PC-3 (cell line): ENCODE data around the gene CEPT1. TPM values are rescaled to one million over a fixed set of nuclear protein-coding genes. Genes with fewer than 3 reads are reported as not detected.

ENCODE experiments used
- ATAC-seq: fragments of 200-7000 bp; cut with Tn5 transposase; 2 replicates; pipeline ENCODE4 v1.9.1; 2020; ENCODE audit warnings: mild to moderate bottlenecking, moderate library complexity
- BruUV-seq: library from RNA; stranded (reverse); fragments of 400-500 nt; replicated peaks from 2 replicates; lab custom pipeline; 2021; lab: Mats Ljungman, UMichigan
- CTCF ChIA-PET: fragments of 300-600 bp; sonication (Branson Sonifier 250); formaldehyde crosslinking; loops from one replicate; lab custom pipeline; 2022; ENCODE audit warnings: antibody characterized with exemption; lab: Charles Lee
- POLR2A ChIA-PET: fragments of 300-600 bp; sonication (Branson Sonifier 250); formaldehyde crosslinking; loops from one replicate; lab custom pipeline; 2022; ENCODE audit warnings: antibody characterized with exemption; ENCODE audit not compliant: unreplicated experiment; lab: Charles Lee
- DNase-seq: peaks from one replicate; pipeline ENCODE4 v3.0.0-alpha.2; 2015
- H2AFZ ChIP-seq: fragments of 300-600 bp; sonication (generic); 2 replicates; pipeline ENCODE4 v1.6.0; 2016; ENCODE audit warnings: antibody characterized with exemption, low read length
- H3F3A ChIP-seq: fragments of 300-600 bp; sonication (generic); one replicate; pipeline ENCODE4 v1.6.0; 2017; ENCODE audit warnings: antibody characterized with exemption, low read length, control low read depth, mild to moderate bottlenecking; ENCODE audit not compliant: unreplicated experiment
- H3K27ac ChIP-seq: fragments of 300-600 bp; sonication (generic); 2 replicates; pipeline ENCODE4 v1.5.1; 2016; ENCODE audit warnings: mild to moderate bottlenecking, low read length
- H3K27me3 ChIP-seq: fragments of 300-600 bp; sonication (generic); 2 replicates; pipeline ENCODE4 v1.6.1; 2016; ENCODE audit warnings: low read length, mixed read lengths
- H3K36me3 ChIP-seq: fragments of 300-600 bp; sonication (generic); 2 replicates; pipeline ENCODE4 v1.6.1; 2016; ENCODE audit warnings: low read depth, mixed run types, low read length, mixed read lengths
- H3K4me1 ChIP-seq: fragments of 300-600 bp; sonication (generic); 2 replicates; pipeline ENCODE4 v1.5.1; 2016; ENCODE audit warnings: low read length; ENCODE audit not compliant: insufficient read depth
- H3K4me2 ChIP-seq: fragments of 300-600 bp; sonication (generic); 2 replicates; pipeline ENCODE4 v1.6.0; 2016; ENCODE audit warnings: low read length
- H3K4me3 ChIP-seq: fragments of 300-600 bp; sonication (generic); 2 replicates; pipeline ENCODE4 v1.5.1; 2016; ENCODE audit warnings: mild to moderate bottlenecking, low read length, mixed read lengths
- H3K79me2 ChIP-seq: fragments of 300-600 bp; sonication (generic); 2 replicates; pipeline ENCODE4 v1.6.1; 2017; ENCODE audit warnings: low read length, mixed read lengths
- H3K9ac ChIP-seq: fragments of 300-600 bp; sonication (generic); 2 replicates; pipeline ENCODE4 v1.6.0; 2016; ENCODE audit warnings: mild to moderate bottlenecking, low read length
- H3K9me2 ChIP-seq: fragments of 300-600 bp; sonication (generic); replicated peaks from 2 replicates; pipeline ENCODE4 v1.6.1; 2016; ENCODE audit warnings: mixed run types, low read length, mixed read lengths
- H3K9me3 ChIP-seq: fragments of 300-600 bp; sonication (generic); 2 replicates; pipeline ENCODE4 v1.6.1; 2016; ENCODE audit warnings: low read length, mixed read lengths
- H4K20me1 ChIP-seq: fragments of 300-600 bp; sonication (generic); 2 replicates; pipeline ENCODE4 v1.6.1; 2016; ENCODE audit warnings: low read length, mixed read lengths
- EZH2 ChIP-seq: fragments of 300-600 bp; sonication (generic); IDR thresholded peaks from one replicate; pipeline ENCODE4 v1.6.1; 2017; ENCODE audit warnings: antibody characterized with exemption, mild to moderate bottlenecking, low read length; ENCODE audit not compliant: unreplicated experiment
- EZH2phosphoT487 ChIP-seq: fragments of 300-600 bp; sonication (generic); IDR thresholded peaks from 2 replicates; pipeline ENCODE4 v1.6.1; 2018; ENCODE audit warnings: mild to moderate bottlenecking, antibody characterized with exemption, low read length, borderline replicate concordance
- intact Hi-C: fragments of 100-400 bp; cut with micrococcal nuclease; formaldehyde crosslinking; loops from 2 replicates; pipeline ENCODE4 v1.9.0; 2023
- total RNA-seq: library from RNA; depleted of rRNA; stranded (reverse); fragments of >200 nt; gene quantifications from 2 replicates; pipeline ENCODE4 v1.2.3, GENCODE V29; 2014
- TF ChIP-seq, protein P1 (sequence below): fragments of 300-600 bp; sonication (generic); conservative IDR thresholded peaks from 2 replicates; pipeline ENCODE4 v1.5.1; 2017; ENCODE audit warnings: antibody characterized with exemption, low read depth, mild to moderate bottlenecking, low read length

CEPT1 gene
- total RNA-seq, 1 experiment from 2014 or later: 20.6 TPM

DNA sequence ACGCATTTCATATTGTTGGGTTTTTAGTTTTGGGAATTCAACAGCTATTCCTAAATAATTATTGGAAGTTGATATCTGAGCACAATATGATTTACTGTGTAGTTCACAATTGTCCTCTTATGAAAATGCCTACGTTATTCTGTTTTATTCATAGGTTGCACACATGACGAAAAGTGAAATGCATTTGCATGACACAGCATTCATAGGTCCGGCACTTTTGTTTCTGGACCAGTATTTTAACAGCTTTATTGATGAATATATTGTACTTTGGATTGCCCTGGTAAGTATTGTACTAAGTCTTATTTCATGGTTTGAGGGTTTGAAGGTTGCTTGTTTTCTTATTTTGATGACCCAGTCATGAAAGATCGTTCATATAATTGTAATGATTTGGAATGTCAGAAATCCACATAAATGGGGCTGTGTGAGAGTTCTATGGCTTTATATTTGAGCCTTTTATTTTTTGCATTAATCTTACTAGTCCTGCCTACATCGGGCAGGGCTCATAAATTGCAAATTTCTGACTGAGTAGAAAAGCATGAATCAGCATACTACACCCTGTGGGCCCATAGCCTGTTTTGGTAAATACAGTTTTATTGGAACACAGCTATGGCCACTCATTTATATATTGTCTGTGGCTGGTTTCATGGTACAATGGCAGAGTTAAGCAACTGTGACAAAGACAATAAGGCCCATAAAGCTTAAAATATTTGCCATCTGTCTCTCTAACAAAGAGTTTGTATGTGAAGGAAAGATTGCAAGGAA, 43.5 kb downstream of the CEPT1 start:
- Histone ChIP-seq H3K27me3 (no peaks in the 10 kb centered on the region), H2AFZ (no peak overlapping the region), H3F3A (no peaks in the 10 kb centered on the region), H4K20me1 (no peaks in the 10 kb centered on the region), H3K79me2 (no peaks in the 10 kb centered on the region), H3K4me1 (no peaks in the 10 kb centered on the region), H3K9me2 (no peaks in the 10 kb centered on the region), H3K9me3 (no peaks in the 10 kb centered on the region), H3K36me3 (peaks cover 23% of the 10 kb centered on the region), H3K4me2 (no peak overlapping the region), H3K4me3 (no peak overlapping the region), H3K27ac (no peak overlapping the region), H3K9ac (no peak overlapping the region)
- no TSS peak for BruUV-seq
- DNase-seq (no peak), ATAC-seq (peak; percentile 60)
- TF ChIP-seq, protein P1, sequence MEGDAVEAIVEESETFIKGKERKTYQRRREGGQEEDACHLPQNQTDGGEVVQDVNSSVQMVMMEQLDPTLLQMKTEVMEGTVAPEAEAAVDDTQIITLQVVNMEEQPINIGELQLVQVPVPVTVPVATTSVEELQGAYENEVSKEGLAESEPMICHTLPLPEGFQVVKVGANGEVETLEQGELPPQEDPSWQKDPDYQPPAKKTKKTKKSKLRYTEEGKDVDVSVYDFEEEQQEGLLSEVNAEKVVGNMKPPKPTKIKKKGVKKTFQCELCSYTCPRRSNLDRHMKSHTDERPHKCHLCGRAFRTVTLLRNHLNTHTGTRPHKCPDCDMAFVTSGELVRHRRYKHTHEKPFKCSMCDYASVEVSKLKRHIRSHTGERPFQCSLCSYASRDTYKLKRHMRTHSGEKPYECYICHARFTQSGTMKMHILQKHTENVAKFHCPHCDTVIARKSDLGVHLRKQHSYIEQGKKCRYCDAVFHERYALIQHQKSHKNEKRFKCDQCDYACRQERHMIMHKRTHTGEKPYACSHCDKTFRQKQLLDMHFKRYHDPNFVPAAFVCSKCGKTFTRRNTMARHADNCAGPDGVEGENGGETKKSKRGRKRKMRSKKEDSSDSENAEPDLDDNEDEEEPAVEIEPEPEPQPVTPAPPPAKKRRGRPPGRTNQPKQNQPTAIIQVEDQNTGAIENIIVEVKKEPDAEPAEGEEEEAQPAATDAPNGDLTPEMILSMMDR: no peak
- no peak for TF ChIP-seq EZH2
- intact Hi-C loops: no loop called here
- CTCF ChIA-PET: no interaction called here
- POLR2A ChIA-PET: interaction anchor here (0.6 kb wide), 1 partner anchor 10 kb away, joined by 4 read pairs; no protein-coding TSS in a partner anchor

DNA sequence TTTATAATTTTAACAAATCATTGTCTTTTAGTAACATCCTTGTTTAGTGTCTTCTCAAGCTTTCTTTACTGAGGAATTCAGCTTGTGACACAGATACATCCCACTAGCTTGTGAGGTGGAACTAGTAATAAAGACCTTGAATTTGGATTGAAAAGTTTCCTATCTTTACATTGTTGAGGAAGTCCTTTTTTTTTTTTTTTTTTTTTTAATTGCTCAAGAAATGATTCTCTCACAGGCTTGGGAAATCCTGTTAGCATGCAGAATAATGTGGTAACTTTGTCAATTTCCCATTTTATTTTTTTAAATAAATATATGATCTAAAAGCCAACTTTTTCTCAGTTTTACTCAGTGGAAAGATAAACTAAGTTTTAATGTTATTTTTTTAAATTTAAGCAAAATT, 44.6 kb downstream of the CEPT1 start:
- TF ChIP-seq EZH2phosphoT487: no peak
- TF ChIP-seq, protein P1: no peak
- TF ChIP-seq EZH2: no peak
- no peaks in the 10 kb centered on the region for H3K79me2 ChIP-seq
- H3K9me3 ChIP-seq: no peaks in the 10 kb centered on the region
- no peak overlapping the region for H3K4me2 ChIP-seq
- H3K36me3 ChIP-seq: peaks cover 23% of the 10 kb centered on the region
- no peak overlapping the region for H3K9ac ChIP-seq
- H3K27ac ChIP-seq: no peak overlapping the region
- ChIA-PET CTCF (interaction anchor here (0.6 kb wide), 1 partner anchor 154 kb away, joined by 5 read pairs; no protein-coding TSS in a partner anchor), POLR2A (no interaction called here)
- no peaks in the 10 kb centered on the region for H3K9me2 ChIP-seq
- H3K4me3 ChIP-seq: no peak overlapping the region
- DNase-seq (no peak), ATAC-seq (no peak)
- intact Hi-C loops: no loop called here
- no peaks in the 10 kb centered on the region for H3K4me1 ChIP-seq
- no TSS peak for BruUV-seq
- H2AFZ ChIP-seq: no peak overlapping the region
- no peaks in the 10 kb centered on the region for H3F3A ChIP-seq
- H4K20me1 ChIP-seq: no peaks in the 10 kb centered on the region
- no peaks in the 10 kb centered on the region for H3K27me3 ChIP-seq

DNA sequence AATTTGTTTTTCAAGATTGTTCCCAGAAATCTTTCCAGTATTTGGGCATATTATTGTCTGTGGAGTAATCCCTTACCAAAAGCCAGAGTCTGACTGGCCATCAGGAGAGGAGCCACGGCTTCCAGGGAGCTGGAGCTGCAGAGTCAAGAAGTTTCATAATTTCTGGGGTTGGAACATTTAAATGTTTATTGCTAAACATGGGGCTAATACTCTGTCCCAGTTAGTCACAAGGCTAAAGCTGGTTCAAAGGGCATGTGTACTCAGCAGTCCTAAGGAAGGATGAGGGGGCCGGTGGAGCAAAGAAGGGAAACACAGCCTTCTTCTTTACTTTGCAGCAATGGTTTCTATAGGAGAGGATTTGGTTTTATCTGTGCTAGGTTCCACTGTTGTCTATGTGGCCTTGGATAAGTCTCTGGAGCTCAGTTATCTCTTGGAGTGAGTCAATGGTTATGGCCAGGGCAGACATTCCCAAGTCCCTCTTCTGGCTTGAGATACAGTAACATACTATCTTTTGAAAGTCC, 51.0 kb downstream of the CEPT1 start:
- no TSS peak for BruUV-seq
- CTCF ChIA-PET: interaction anchor here (0.6 kb wide), 1 partner anchor 288 kb away, joined by 4 read pairs; no protein-coding TSS in a partner anchor
- H3K9ac ChIP-seq: no peak overlapping the region

More for the DNA sequence above, 51.0 kb downstream of the CEPT1 start:
- H3K9me2 ChIP-seq: no peaks in the 10 kb centered on the region
- H3K4me3 ChIP-seq: no peak overlapping the region
- H3K9me3 ChIP-seq: no peaks in the 10 kb centered on the region
- H2AFZ ChIP-seq: no peak overlapping the region
- no peaks in the 10 kb centered on the region for H3F3A ChIP-seq
- H3K36me3 ChIP-seq: peaks cover 10% of the 10 kb centered on the region; the same call in 1 of the 2 replicates
- intact Hi-C loops: no loop called here
- H3K79me2 ChIP-seq: no peaks in the 10 kb centered on the region
- no peaks in the 10 kb centered on the region for H3K4me1 ChIP-seq
- DNase-seq (no peak), ATAC-seq (no peak)
- H3K27me3 ChIP-seq: no peaks in the 10 kb centered on the region
- TF ChIP-seq EZH2 (no peak), EZH2phosphoT487 (no peak)
- TF ChIP-seq, protein P1: no peak
- no peaks in the 10 kb centered on the region for H4K20me1 ChIP-seq
- H3K4me2 ChIP-seq: no peak overlapping the region
- H3K27ac ChIP-seq: no peak overlapping the region
- POLR2A ChIA-PET: no interaction called here
